Lower lobe of right lung (tissue), 2 donors: ENCODE results near the gene HSF4. TPM values are rescaled to one million over a fixed set of nuclear protein-coding genes. Genes with fewer than 3 reads are reported as not detected.

Experiments
- ATAC-seq, 2 donors: fragments of 200-7000 bp; cut with Tn5 transposase; one replicate each; pipeline ENCODE4 v1.9.1; 2020 to 2022; ENCODE audit warnings: mild to moderate bottlenecking in 2 of 2, moderate library complexity in 2 of 2
- DNase-seq: peaks from one replicate; pipeline ENCODE4 v3.0.0-alpha.2; 2020
- H3K27ac ChIP-seq: fragments of 200-600 bp; one replicate; pipeline ENCODE4 v1.8.0; 2022
- H3K27me3 ChIP-seq: fragments of 200-600 bp; one replicate; pipeline ENCODE4 v1.8.0; 2022; ENCODE audit warnings: low read depth
- H3K36me3 ChIP-seq: fragments of 200-600 bp; one replicate; pipeline ENCODE4 v1.8.0; 2022; ENCODE audit warnings: mild to moderate bottlenecking
- H3K4me1 ChIP-seq: fragments of 200-600 bp; one replicate; pipeline ENCODE4 v1.8.0; 2022
- H3K4me3 ChIP-seq: fragments of 200-600 bp; one replicate; pipeline ENCODE4 v1.8.0; 2022; ENCODE audit warnings: mild to moderate bottlenecking
- H3K9me3 ChIP-seq: fragments of 200-600 bp; one replicate; pipeline ENCODE4 v1.8.0; 2022
- CTCF ChIP-seq: fragments of 200-600 bp; IDR thresholded peaks from one replicate; pipeline ENCODE4 v1.8.0; 2022; ENCODE audit warnings: antibody characterized with exemption, mild to moderate bottlenecking
- intact Hi-C: fragments of 100-400 bp; cut with DNase I; formaldehyde crosslinking; loops from one replicate; pipeline ENCODE4 v1.11.0; 2022
- microRNA-seq: library from miRNA; unstranded; fragments of <30 nt; microRNA quantifications from one replicate; pipeline ENCODE4 v1.2.0, GENCODE V29; 2020; ENCODE audit warnings: borderline number of aligned reads
- total RNA-seq: library from RNA; stranded (reverse); fragmentation: NEBNext Ultra II Directional; extraction: Animal tissue kit (Norgen Biotek cat#: 25700); gene quantifications from one replicate; pipeline ENCODE4 v1.2.1, GENCODE V29; 2021
- donor health status: DM: no; HTN: yes; CAD: no; lungs with severe emphysema.

HSF4 gene
- total RNA-seq, 1 donor from 2014 or later = 76.3 TPM

DNA sequence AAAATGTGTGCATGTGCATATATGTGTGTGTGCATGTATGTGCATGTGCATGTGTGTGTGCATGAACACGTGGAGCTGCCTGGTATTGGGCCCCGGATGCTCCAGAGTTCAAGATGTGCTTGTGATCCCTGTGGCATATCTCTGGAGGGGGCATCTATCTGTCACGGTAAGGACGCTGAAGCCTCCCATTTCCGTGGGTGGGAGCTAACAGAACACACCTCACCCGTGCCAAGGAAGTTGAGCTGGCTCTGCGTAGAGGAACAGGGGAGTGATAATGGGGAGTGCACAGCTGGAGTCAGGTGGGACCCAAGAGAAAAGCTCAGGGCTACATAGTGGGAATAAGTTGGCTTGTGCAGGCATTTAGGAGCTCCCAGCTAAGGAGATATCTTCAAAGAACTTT is 47.1 kb downstream of the HSF4 start:
- H3K4me1 ChIP-seq = peaks cover 14% of the 10 kb centered on the region
- H3K27ac ChIP-seq = no peak overlapping the region
- TF ChIP-seq CTCF = no peak
- ATAC-seq (no peak), DNase-seq (no peak)
- no peaks in the 10 kb centered on the region for H3K27me3 ChIP-seq
- no peaks in the 10 kb centered on the region for H3K9me3 ChIP-seq
- intact Hi-C loops = no loop called here
- no peaks in the 10 kb centered on the region for H3K36me3 ChIP-seq
- no peak overlapping the region for H3K4me3 ChIP-seq

GRCh38 chr16:67212766-67213165 is 48.2 kb downstream of the HSF4 start:
- DNase-seq (no peak), ATAC-seq (peak; percentile 2)
- Histone ChIP-seq H3K4me3 (no peak overlapping the region), H3K27me3 (no peaks in the 10 kb centered on the region), H3K9me3 (no peaks in the 10 kb centered on the region), H3K36me3 (no peaks in the 10 kb centered on the region), H3K27ac (no peak overlapping the region), H3K4me1 (peaks cover 25% of the 10 kb centered on the region)
- no peak for TF ChIP-seq CTCF
- intact Hi-C loops = no loop called here

- DNase-seq (no peak), ATAC-seq (no peak)
- H3K36me3 ChIP-seq = no peaks in the 10 kb centered on the region
- no peaks in the 10 kb centered on the region for H3K27me3 ChIP-seq
- peaks cover 31% of the 10 kb centered on the region for H3K4me1 ChIP-seq
- H3K27ac ChIP-seq = no peak overlapping the region
- intact Hi-C loops = no loop called here
- no peaks in the 10 kb centered on the region for H3K9me3 ChIP-seq
- no peak for TF ChIP-seq CTCF
- no peak overlapping the region for H3K4me3 ChIP-seq
These were observed 48.9 kb downstream of the HSF4 start for GRCh38 chr16:67213197-67214019.

DNA sequence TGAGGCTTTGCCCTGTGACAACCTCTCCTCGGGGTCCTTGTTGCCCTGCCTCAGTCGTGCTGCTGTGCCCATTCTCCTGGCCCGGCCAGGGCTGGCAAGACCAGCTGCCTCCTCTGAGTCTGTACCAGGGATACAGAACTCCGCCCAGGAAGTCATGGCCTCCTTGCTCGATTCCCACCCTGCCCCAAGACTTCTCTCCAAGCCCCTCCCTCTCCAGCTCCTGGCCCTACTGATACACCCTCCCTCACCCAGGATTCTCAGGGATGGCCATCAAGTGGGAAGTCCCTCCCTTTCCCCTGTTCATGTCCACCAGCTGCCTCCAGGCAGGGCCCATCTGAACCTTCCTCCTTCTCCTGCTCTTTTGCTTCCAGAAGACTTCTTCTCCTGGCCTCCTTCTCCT is 51.2 kb downstream of the HSF4 start:
- Histone ChIP-seq H3K9me3 (no peaks in the 10 kb centered on the region), H3K4me3 (no peak overlapping the region), H3K4me1 (peaks cover 31% of the 10 kb centered on the region), H3K36me3 (no peaks in the 10 kb centered on the region), H3K27ac (peak overlapping the region; percentile 74), H3K27me3 (no peaks in the 10 kb centered on the region)
- TF ChIP-seq CTCF = no peak
- intact Hi-C loops = no loop called here
- DNase-seq (no peak), ATAC-seq (no peak)

DNA sequence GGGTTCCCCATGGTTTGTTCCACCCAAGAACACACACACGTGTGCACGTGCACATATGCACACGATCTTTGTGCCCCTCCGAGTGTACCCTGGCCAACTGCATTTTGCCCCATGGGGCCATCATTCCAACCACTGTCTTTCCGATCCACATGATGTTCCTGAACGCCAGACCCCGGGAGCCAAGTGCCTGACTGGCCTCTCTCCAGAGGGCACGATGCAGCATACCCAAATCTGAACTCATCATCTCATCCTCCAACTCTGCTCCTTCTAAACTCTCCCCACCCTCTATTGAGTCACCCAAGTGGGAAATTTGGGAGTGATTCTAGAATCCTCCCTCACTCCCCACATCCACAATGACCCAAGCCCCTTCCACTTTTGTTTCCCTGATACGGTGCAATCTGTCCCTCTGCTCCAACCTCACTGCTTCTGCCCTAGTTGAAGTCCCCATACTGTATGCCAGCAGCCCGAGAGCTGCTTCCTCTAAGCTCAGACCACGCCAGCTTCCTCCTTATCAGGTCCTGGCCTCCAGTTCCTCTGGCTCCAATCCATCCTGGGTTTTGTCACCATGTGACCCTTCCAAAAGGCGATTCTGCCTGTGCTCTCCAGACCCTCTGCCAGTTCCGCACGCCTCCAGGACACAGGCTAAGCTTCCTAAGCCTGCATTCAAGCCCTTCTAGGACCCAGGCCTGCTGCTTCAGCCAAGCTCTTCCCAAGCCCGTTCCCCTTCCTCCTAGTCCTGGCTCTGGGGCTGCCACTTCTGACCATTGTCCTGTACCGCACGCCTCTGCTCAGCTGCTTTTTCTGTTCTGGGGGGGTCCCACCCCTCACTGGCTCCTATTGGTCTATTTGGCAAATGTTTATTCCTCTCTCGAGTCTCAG is 52.3 kb downstream of the HSF4 start:
- H3K4me1 ChIP-seq = peaks cover 31% of the 10 kb centered on the region
- H3K4me3 ChIP-seq = peak overlapping the region; percentile 5
- H3K36me3 ChIP-seq = no peaks in the 10 kb centered on the region
- peak; percentile 67 for DNase-seq
- no peak for TF ChIP-seq CTCF
- intact Hi-C loops = no loop called here
- H3K27me3 ChIP-seq = no peaks in the 10 kb centered on the region
- peak overlapping the region; percentile 74 for H3K27ac ChIP-seq
- peak; percentile 74 to 83 for ATAC-seq
- no peaks in the 10 kb centered on the region for H3K9me3 ChIP-seq

Small RNAs within 50 kb of the gene (microRNA-seq; reads per million reads assigned to microRNA genes)
- gene MIR328 = 195 reads per million, percentile 63 among the genes with 10 or more reads in this experiment

Other genes starting within 250 kb of the HSF4 start
- not detected for gene CDH16, start 245.9 kb upstream of the HSF4 start, total RNA-seq
- 11.8 TPM for gene RRAD, start 239.2 kb upstream of the HSF4 start, total RNA-seq
- gene CIAO2B, start 230.3 kb upstream of the HSF4 start, total RNA-seq = 76.8 TPM
- 35.1 TPM for gene CES2, start 229.2 kb upstream of the HSF4 start, total RNA-seq
- 2.5 TPM for gene CES3, start 203.5 kb upstream of the HSF4 start, total RNA-seq
- gene CES4A, start 176.2 kb upstream of the HSF4 start, total RNA-seq = 14.8 TPM
- 46.9 TPM for gene CBFB, start 135.6 kb upstream of the HSF4 start, total RNA-seq
- gene PHAF1, start 54.8 kb upstream of the HSF4 start, total RNA-seq = 21.7 TPM
- gene B3GNT9, start 13.7 kb upstream of the HSF4 start, total RNA-seq = 13.5 TPM
- gene TRADD, start 4.8 kb upstream of the HSF4 start, total RNA-seq = 28.4 TPM
- 32.9 TPM for gene FBXL8, start 4.8 kb upstream of the HSF4 start, total RNA-seq
- 55.6 TPM for gene NOL3, start 5.8 kb downstream of the HSF4 start, total RNA-seq
- 29.0 TPM for gene MATCAP1, start 19.2 kb downstream of the HSF4 start, total RNA-seq
- gene EXOC3L1, start 25.4 kb downstream of the HSF4 start, total RNA-seq = 15.6 TPM
- gene E2F4, start 27.4 kb downstream of the HSF4 start, total RNA-seq = 66.5 TPM
- 14.9 TPM for gene ELMO3, start 34.4 kb downstream of the HSF4 start, total RNA-seq
- gene TMEM208, start 62.4 kb downstream of the HSF4 start, total RNA-seq = 33.1 TPM
- 67.7 TPM for gene FHOD1, start 82.7 kb downstream of the HSF4 start, total RNA-seq
- 2.8 TPM for gene SLC9A5, start 84.2 kb downstream of the HSF4 start, total RNA-seq
- 12.4 TPM for gene PLEKHG4, start 114.8 kb downstream of the HSF4 start, total RNA-seq
- gene KCTD19, start 162.0 kb downstream of the HSF4 start, total RNA-seq = 0.74 TPM
- gene LRRC36, start 162.1 kb downstream of the HSF4 start, total RNA-seq = 42.1 TPM
- gene TPPP3, start 228.8 kb downstream of the HSF4 start, total RNA-seq = 123 TPM